ENCODE measurements around the gene CFAP91.

CFAP91 gene

DNA sequence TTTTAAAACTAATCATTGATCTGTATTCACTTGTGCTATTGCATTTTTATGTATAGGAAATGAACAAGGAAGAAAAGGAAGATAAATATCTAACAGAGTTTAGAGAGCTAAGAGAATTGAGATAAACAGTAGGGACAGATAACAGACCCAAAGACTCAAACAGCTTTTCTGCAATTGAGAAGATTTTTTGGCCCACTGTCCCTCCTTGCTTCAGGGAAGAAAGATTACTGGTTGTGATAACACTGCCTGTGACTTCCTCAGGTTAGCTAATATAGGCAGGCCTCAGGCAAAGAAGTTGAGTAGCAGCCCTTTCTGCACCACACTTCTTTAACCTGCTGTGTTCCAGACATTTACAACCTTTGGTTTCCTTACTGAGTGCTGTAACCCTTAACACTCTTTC is 22.9 kb upstream of the CFAP91 start:
- Histone ChIP-seq H3K9me3 (ENCODE audit: insufficient read depth, low read depth, low read length) (no peaks in the 10 kb centered on the region), H3K4me1 (ENCODE audit: insufficient read depth, low read length) (peaks cover 11% of the 10 kb centered on the region), H3K4me3 (ENCODE audit: low read length) (no peak overlapping the region), H3K27ac (ENCODE audit: low read depth, low read length) (no peak overlapping the region), H3K9ac (ENCODE audit: low read depth, low read length) (no peak overlapping the region), H3K27me3 (ENCODE audit: insufficient read depth, low read length) (no peaks in the 10 kb centered on the region), H3K36me3 (ENCODE audit: insufficient read depth, low read length) (peaks cover 4% of the 10 kb centered on the region)

DNA sequence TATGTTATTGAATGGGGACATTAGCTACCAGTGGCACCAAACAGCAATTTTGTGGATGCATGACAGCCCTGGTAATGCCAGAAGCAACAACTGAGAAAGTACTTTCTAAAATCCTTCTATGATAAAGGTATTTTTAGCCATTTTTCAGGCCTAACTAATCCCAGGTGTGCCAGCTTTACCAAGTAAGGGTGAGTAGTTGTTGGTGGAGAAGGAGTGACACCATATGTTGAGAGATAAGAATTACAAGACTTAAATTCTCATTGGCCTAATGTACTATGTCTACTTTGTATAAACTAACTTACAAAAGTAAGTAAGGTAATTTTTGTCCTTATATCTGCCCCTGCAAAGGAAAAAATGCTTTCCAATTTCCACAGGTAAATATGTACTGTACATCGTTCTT is 21.5 kb upstream of the CFAP91 start:
- H3K4me3 ChIP-seq (ENCODE audit: low read length), result no peak overlapping the region
- 100% methylated on average over 1 of the region's 1 CpG for WGBS
- H3K27me3 ChIP-seq (ENCODE audit: insufficient read depth, low read length), result no peaks in the 10 kb centered on the region
- H3K9ac ChIP-seq (ENCODE audit: low read depth, low read length), result no peak overlapping the region
- H3K27ac ChIP-seq (ENCODE audit: low read depth, low read length), result no peak overlapping the region
- no peaks in the 10 kb centered on the region for H3K9me3 ChIP-seq (ENCODE audit: insufficient read depth, low read depth, low read length)
- peaks cover 6% of the 10 kb centered on the region for H3K4me1 ChIP-seq (ENCODE audit: insufficient read depth, low read length)
- no peaks in the 10 kb centered on the region for H3K36me3 ChIP-seq (ENCODE audit: insufficient read depth, low read length)

DNA sequence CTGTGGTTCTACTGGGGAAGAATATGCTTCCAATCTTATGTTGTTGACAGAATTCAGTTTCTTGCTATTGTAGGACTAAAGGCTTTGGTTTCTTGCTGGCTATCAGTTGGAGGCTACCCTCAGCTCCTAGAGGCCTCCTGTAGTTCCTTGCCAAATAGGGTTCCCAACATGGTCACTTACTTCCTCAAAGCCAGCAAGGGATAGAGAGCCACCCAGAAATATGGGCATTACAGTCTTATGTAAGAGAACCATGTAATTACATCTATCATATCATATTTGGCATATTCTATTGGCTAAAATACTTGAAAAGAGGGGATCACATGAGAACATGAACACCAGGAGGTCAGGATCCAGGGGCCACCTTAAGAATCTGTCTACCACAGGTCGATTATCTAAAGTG is 19.4 kb upstream of the CFAP91 start:
- Histone ChIP-seq H3K4me3 (ENCODE audit: low read length) (no peak overlapping the region), H3K9ac (ENCODE audit: low read depth, low read length) (no peak overlapping the region), H3K9me3 (ENCODE audit: insufficient read depth, low read depth, low read length) (peaks cover 6% of the 10 kb centered on the region; the same call in 1 of the 2 replicates), H3K27me3 (ENCODE audit: insufficient read depth, low read length) (no peaks in the 10 kb centered on the region), H3K27ac (ENCODE audit: low read depth, low read length) (no peak overlapping the region), H3K4me1 (ENCODE audit: insufficient read depth, low read length) (no peaks in the 10 kb centered on the region; the same call in 1 of the 2 replicates), H3K36me3 (ENCODE audit: insufficient read depth, low read length) (no peaks in the 10 kb centered on the region)
- WGBS, result no CpG with 5 or more reads among the region's 1 CpG

DNA sequence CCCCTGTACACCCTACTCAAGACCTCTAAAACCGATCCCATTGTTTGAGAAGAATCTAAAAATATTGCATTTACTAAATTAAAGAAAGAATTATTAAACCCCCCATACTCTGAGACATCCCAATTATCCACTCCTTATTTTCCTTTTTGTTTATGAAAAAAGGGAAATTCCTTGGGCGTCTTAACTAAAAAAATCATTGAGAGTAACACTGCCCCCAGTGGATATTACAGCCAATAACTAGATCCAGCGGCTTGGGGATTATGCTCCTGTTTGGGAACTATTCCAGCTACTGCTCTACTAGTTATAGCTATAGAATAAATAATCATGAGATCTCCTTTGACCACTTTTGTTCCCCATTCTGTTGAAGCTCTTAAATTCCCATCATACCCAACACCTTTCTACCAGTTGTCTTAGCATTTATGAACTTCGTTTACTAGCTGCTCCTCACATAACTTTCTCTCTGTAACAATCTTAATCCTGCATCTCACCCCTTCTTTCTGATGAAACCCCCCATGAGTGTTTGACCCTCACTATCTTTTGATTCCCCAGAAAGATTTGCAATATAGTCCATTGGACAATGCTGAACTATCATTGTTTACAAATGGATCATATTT is 12.7 kb upstream of the CFAP91 start:
- no peak overlapping the region for H3K9ac ChIP-seq (ENCODE audit: low read depth, low read length)
- no peak overlapping the region for H3K27ac ChIP-seq (ENCODE audit: low read depth, low read length)
- H3K9me3 ChIP-seq (ENCODE audit: insufficient read depth, low read depth, low read length), result peaks cover 6% of the 10 kb centered on the region; the same call in 1 of the 2 replicates
- WGBS, result 62% methylated on average over 4 of the region's 4 CpGs
- no peaks in the 10 kb centered on the region for H3K36me3 ChIP-seq (ENCODE audit: insufficient read depth, low read length)
- no peaks in the 10 kb centered on the region; the same call in 1 of the 2 replicates for H3K4me1 ChIP-seq (ENCODE audit: insufficient read depth, low read length)
- H3K27me3 ChIP-seq (ENCODE audit: insufficient read depth, low read length), result no peaks in the 10 kb centered on the region
- no peak overlapping the region for H3K4me3 ChIP-seq (ENCODE audit: low read length)

DNA sequence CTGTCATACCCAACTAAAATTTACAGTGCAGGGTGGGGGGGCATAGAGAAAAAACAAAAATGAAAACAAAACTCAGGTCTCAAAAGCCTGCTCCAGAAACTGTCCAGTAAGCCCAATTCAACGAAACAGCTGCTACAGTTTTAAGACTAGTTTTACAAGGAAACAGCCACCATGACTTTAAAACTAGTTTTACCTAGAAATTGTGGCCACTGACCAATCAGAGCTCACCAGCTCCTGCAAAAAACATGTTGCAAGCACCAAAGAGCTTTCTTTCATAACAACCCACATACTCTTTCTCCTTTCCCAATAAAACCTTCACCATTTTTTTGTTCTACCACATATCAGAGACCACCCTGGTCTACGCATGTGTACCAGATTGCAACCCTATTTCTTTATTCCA is 7.3 kb upstream of the CFAP91 start:
- Histone ChIP-seq H3K27ac (ENCODE audit: low read depth, low read length) (no peak overlapping the region), H3K27me3 (ENCODE audit: insufficient read depth, low read length) (no peaks in the 10 kb centered on the region)
- WGBS, result 95% methylated on average over 2 of the region's 2 CpGs

DNA sequence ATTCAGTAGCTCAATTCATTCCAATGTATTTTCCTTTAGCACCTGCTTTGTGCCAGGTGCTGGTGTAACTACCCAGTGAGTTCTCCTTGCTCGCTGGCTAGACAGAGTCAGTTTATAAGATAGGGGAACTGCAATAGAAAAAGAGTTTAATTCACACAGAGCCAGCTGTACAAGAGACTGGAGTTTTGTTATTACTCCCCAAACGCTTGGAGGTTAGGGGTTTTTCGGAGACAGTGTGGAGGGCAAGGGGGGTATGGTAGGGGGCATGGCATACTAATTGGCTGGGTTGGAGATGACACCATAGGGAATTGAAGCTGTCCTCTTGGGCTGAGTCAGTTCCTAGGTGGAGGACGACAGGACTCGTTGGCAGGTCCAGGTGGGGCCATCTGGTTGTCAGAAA is 5.4 kb upstream of the CFAP91 start:
- WGBS, result 89% methylated on average over 5 of the region's 5 CpGs
- H3K9me3 ChIP-seq (ENCODE audit: insufficient read depth, low read depth, low read length), result no peaks in the 10 kb centered on the region

More for the DNA sequence above, 7.3 kb upstream of the CFAP91 start:
- H3K4me3 ChIP-seq (ENCODE audit: low read length), result no peak overlapping the region
- no peaks in the 10 kb centered on the region for H3K4me1 ChIP-seq (ENCODE audit: insufficient read depth, low read length)
- no peak overlapping the region for H3K9ac ChIP-seq (ENCODE audit: low read depth, low read length)
- no peaks in the 10 kb centered on the region for H3K36me3 ChIP-seq (ENCODE audit: insufficient read depth, low read length)
- no peaks in the 10 kb centered on the region for H3K9me3 ChIP-seq (ENCODE audit: insufficient read depth, low read depth, low read length)

DNA sequence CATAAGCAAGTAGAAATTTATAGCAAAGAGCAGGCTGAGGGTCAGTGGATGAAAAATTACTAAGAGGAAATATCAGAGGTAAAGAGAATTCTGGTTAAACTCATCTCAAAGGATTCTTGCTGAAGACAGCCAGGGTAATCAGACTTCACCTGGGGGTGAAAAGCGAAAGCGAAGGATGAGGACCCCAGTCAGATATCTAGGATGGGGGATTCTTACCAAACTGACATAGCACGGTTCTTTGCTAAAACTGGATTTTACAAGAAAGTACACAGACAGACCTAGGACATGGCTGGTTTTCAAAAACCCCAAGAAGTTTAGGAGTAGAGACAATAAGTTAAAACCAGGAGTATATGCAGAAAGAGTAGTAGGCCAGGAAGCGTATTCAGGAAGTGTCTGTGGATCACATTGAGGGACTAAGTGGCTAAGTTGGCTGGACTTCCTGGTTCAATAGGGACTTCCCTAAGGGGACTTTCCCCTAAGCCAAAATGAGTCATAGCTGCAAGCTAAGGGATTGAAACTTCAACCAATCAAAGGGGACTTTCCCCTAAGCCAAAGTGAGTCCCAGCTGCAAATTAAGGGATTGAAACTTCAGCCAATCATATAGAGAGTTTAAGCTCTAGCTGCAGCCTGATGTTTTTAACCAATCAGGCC is 2.4 kb upstream of the CFAP91 start:
- H3K9me3 ChIP-seq (ENCODE audit: insufficient read depth, low read depth, low read length), result no peaks in the 10 kb centered on the region
- no peaks in the 10 kb centered on the region for H3K36me3 ChIP-seq (ENCODE audit: insufficient read depth, low read length)
- peaks cover 13% of the 10 kb centered on the region for H3K27me3 ChIP-seq (ENCODE audit: insufficient read depth, low read length)
- 94% methylated on average over 4 of the region's 4 CpGs for WGBS
- H3K4me3 ChIP-seq (ENCODE audit: low read length), result no peak overlapping the region
- no peak overlapping the region for H3K9ac ChIP-seq (ENCODE audit: low read depth, low read length)
- H3K27ac ChIP-seq (ENCODE audit: low read depth, low read length), result no peak overlapping the region
- H3K4me1 ChIP-seq (ENCODE audit: insufficient read depth, low read length), result peaks cover 18% of the 10 kb centered on the region

More for the DNA sequence above, 5.4 kb upstream of the CFAP91 start:
- H3K9ac ChIP-seq (ENCODE audit: low read depth, low read length), result no peak overlapping the region
- no peaks in the 10 kb centered on the region for H3K36me3 ChIP-seq (ENCODE audit: insufficient read depth, low read length)
- no peak overlapping the region for H3K27ac ChIP-seq (ENCODE audit: low read depth, low read length)
- peaks cover 7% of the 10 kb centered on the region for H3K4me1 ChIP-seq (ENCODE audit: insufficient read depth, low read length)
- H3K27me3 ChIP-seq (ENCODE audit: insufficient read depth, low read length), result no peaks in the 10 kb centered on the region
- no peak overlapping the region for H3K4me3 ChIP-seq (ENCODE audit: low read length)

DNA sequence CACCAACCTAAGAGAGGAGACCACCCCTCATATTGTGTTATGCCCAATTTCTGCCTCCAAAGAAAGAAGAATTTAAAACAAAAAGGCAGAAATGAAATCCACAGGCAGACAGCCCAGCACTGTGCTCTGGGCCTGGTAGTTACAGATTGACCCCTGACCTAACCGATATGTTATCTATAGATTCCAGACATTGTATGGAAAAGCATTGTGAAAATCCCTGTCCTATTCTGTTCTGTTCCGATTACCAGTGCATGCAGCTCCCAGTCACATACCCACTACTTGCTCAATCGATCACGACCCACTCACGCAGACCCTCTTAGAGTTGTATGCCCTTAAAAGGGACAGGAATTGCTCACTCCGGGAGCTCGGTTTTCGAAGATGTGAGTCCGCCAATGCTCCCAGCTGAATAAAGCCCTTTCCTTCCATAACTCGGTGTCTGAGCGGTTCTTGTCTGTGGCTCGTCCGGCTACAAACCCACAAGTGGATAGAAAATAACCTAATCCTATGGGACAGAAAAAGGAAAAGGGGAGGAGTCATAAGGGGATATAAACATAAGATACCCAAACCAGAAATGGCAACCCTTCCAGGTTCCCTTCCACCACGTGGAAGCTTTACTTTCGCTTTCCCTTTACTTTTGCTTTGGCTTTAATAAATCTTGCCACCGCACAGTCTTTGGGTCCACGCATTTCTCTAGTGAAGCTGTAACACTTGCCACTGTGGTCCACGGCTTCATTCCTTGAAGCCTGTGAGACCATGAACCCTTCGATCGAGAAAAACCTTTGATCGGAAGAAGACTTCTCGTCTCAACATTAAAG is 1.7 kb upstream of the CFAP91 start:
- Histone ChIP-seq H3K4me3 (ENCODE audit: low read length) (no peak overlapping the region), H3K4me1 (ENCODE audit: insufficient read depth, low read length) (peaks cover 18% of the 10 kb centered on the region), H3K9me3 (ENCODE audit: insufficient read depth, low read depth, low read length) (no peaks in the 10 kb centered on the region), H3K27me3 (ENCODE audit: insufficient read depth, low read length) (peaks cover 13% of the 10 kb centered on the region), H3K9ac (ENCODE audit: low read depth, low read length) (no peak overlapping the region), H3K36me3 (ENCODE audit: insufficient read depth, low read length) (no peaks in the 10 kb centered on the region), H3K27ac (ENCODE audit: low read depth, low read length) (no peak overlapping the region)
- 93% methylated on average over 19 of the region's 22 CpGs for WGBS

DNA sequence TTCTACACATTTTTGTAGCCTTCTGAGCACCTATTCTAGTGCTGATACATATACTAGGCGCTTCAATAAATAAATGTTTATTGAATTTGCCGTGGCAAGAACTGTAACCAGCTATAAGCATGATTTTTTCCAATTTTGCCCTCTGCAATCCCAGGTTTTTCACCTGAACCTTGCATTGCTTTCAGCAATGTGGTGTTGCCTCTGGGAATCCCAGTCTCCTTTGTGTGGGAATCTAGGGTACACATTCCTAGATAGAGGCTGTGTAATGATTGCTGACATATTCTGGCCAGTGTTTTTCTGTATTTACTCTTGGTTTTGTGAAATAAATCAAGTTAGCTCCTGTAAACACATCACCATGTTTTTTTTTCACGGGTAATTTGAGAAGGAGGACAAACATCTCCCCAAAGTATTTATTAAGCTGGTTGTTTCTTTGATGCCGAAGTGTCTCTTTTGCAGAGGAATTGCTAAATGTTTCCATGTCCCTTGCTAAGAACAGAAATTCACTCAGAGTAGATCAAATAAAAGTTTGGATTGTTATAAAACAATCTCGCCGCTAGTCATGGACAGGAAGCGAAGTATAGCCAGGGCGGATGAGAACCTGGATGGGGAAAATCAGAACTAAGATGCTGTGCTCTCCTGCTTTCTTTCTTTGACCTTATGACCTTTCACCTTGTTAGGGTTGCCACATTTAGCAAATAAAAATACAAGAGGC is 1.2 kb downstream of the CFAP91 start:
- 92% methylated on average over 7 of the region's 8 CpGs for WGBS
- Histone ChIP-seq H3K27ac (ENCODE audit: low read depth, low read length) (no peak overlapping the region), H3K9ac (ENCODE audit: low read depth, low read length) (no peak overlapping the region), H3K27me3 (ENCODE audit: insufficient read depth, low read length) (peaks cover 13% of the 10 kb centered on the region), H3K4me1 (ENCODE audit: insufficient read depth, low read length) (peaks cover 18% of the 10 kb centered on the region), H3K4me3 (ENCODE audit: low read length) (peak overlapping the region; percentile 75), H3K9me3 (ENCODE audit: insufficient read depth, low read depth, low read length) (no peaks in the 10 kb centered on the region), H3K36me3 (ENCODE audit: insufficient read depth, low read length) (no peaks in the 10 kb centered on the region)

DNA sequence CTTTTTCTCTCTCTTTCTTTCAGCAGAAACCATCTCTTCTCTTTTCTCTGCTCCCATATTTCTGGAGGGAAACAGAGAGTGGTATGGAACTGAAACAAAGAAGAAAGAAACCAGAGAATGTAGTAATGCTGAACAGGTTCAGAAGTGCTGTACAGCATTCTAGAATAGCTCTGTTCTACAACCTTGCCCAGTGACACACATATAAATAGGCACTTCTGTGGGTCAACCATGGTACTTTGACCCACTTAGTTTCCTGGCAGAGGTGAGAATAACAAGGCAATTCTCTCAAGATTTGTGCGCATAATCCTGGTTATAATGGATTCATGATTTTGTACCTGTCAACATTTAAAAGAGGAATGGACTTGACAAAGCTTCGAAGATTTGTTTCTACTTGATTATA is 12.3 kb downstream of the CFAP91 start:
- no peaks in the 10 kb centered on the region for H3K4me1 ChIP-seq (ENCODE audit: insufficient read depth, low read length)
- H3K4me3 ChIP-seq (ENCODE audit: low read length), result no peak overlapping the region
- H3K9ac ChIP-seq (ENCODE audit: low read depth, low read length), result no peak overlapping the region
- peaks cover 8% of the 10 kb centered on the region; the same call in 1 of the 2 replicates for H3K36me3 ChIP-seq (ENCODE audit: insufficient read depth, low read length)
- no peaks in the 10 kb centered on the region for H3K27me3 ChIP-seq (ENCODE audit: insufficient read depth, low read length)
- 95% methylated on average over 1 of the region's 2 CpGs for WGBS
- no peaks in the 10 kb centered on the region for H3K9me3 ChIP-seq (ENCODE audit: insufficient read depth, low read depth, low read length)
- H3K27ac ChIP-seq (ENCODE audit: low read depth, low read length), result no peak overlapping the region

DNA sequence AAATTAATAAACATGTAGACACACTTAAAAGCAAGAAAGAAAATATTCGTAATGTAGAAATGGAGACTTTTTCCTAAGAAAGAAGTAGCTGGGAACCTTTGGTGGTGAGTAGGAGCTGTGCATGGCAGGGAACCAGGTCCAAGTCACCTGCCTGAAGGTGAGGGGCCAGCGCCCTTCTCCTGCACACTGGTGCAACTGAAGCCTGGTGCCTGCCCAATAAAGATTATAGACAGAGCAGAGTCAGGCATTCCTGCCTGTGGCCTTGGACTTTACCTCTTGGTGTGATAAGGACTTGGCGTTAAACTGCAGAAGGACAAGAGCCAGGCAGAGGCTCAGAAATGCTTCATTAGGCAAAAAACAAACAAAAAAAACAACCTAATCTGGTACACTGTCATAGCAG is 14.2 kb downstream of the CFAP91 start:
- H3K4me3 ChIP-seq (ENCODE audit: low read length), result no peak overlapping the region
- 96% methylated on average over 3 of the region's 3 CpGs for WGBS
- H3K27me3 ChIP-seq (ENCODE audit: insufficient read depth, low read length), result no peaks in the 10 kb centered on the region
- H3K9me3 ChIP-seq (ENCODE audit: insufficient read depth, low read depth, low read length), result no peaks in the 10 kb centered on the region
- no peaks in the 10 kb centered on the region for H3K4me1 ChIP-seq (ENCODE audit: insufficient read depth, low read length)
- no peak overlapping the region for H3K27ac ChIP-seq (ENCODE audit: low read depth, low read length)
- no peak overlapping the region for H3K9ac ChIP-seq (ENCODE audit: low read depth, low read length)
- peaks cover 8% of the 10 kb centered on the region; the same call in 1 of the 2 replicates for H3K36me3 ChIP-seq (ENCODE audit: insufficient read depth, low read length)
